ENCODE results near the gene IL20. TPM values are rescaled to one million over a fixed set of nuclear protein-coding genes. Genes with fewer than 3 reads are reported as not detected.

IL20 gene
- total and polyA plus RNA-seq, 2 of the 8 experiments (the other 6 are each of a cell fraction or from before 2014, with no cell fraction given): not detected

DNA sequence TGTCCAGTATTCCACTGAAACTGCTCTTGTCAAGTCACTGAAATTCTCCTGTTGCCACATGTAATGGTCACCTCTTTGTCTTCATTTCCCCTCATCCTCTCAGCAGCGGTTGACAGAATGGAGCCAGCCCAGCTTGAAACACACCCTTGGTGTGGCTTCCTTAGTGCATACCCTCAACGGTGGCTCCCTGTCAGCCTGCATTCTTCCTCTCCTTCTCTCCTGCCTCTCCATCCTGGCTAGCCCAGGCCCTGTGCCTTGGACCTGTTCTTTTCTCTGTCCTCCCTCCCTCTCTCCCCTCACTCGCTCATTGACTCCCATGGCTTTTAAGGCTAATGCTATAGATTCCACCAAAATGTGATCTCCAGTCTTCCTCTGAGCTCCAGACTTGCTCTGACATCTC is 52.7 kb downstream of the IL20 start:
- TF ChIP-seq POLR2A (IDR thresholded peaks at IDR 0.05; ENCODE audit: control extremely low read depth in 1 of 2, low read depth in 2 of 2, low read length in 2 of 2) (no peak), RNF2 (IDR thresholded peaks at IDR 0.05; ENCODE audit: borderline replicate concordance, low read depth, low read length, missing control alignments, poor library complexity, severe bottlenecking) (no peak), TAF1 (IDR thresholded peaks at IDR 0.05; ENCODE audit: low read depth, low read length) (no peak), HDAC2 (IDR thresholded peaks at IDR 0.05; ENCODE audit: borderline replicate concordance in 1 of 2, low read depth in 2 of 2, low read length in 2 of 2) (no peak), POLR2AphosphoS5 (IDR thresholded peaks at IDR 0.05; ENCODE audit: low read depth, low read length) (no peak), HDAC6 (IDR thresholded peaks at IDR 0.05; ENCODE audit: low read depth, low read length) (no peak), TCF12 (IDR thresholded peaks at IDR 0.05; ENCODE audit: low read depth, low read length) (no peak), BCL11A (IDR thresholded peaks at IDR 0.05; ENCODE audit: low read depth in 2 of 2, low read length in 2 of 2) (no peak), SIN3A (conservative IDR thresholded peaks at IDR 0.05 in 1 of 2, IDR thresholded peaks at IDR 0.05 in 1 of 2; ENCODE audit: low read depth in 1 of 2, low read length in 2 of 2) (no peak), CREB1 (IDR thresholded peaks at IDR 0.05) (no peak)
- Histone ChIP-seq H2BK120ac (replicated peaks; ENCODE audit: low read depth, low read length) (no peak overlapping the region), H2BK5ac (ENCODE audit: low read depth, low read length) (no peak overlapping the region), H2BK12ac (ENCODE audit: low read depth, low read length) (no peak overlapping the region), H4K91ac (replicated peaks; ENCODE audit: insufficient read length, low read length) (no peak overlapping the region), H4K20me1 (replicated peaks in 1 of 2; ENCODE audit: control insufficient read depth in 1 of 2, insufficient read depth in 2 of 2, low read length in 2 of 2) (no peaks in the 10 kb centered on the region), H3K4me1 (replicated peaks in 1 of 4; ENCODE audit: control insufficient read depth in 3 of 4, insufficient read depth in 4 of 4, low read length in 3 of 4) (no peaks in the 10 kb centered on the region), H3K4me3 (ENCODE audit: extremely low read depth in 1 of 4, insufficient read depth in 2 of 4, low read depth in 3 of 4, low read length in 4 of 4) (no peak overlapping the region), H2AFZ (ENCODE audit: low read length) (no peak overlapping the region), H3K4ac (replicated peaks; ENCODE audit: insufficient read length, low read depth, low read length) (no peak overlapping the region), H3K79me2 (ENCODE audit: control insufficient read depth in 1 of 2, insufficient read depth in 2 of 2, low read length in 2 of 2) (no peaks in the 10 kb centered on the region), H3K36me3 (ENCODE audit: control insufficient read depth in 2 of 4, insufficient read depth in 4 of 4, low read length in 3 of 4) (no peaks in the 10 kb centered on the region), H4K5ac (ENCODE audit: insufficient read length, low read depth, low read length) (no peak overlapping the region), H3K18ac (ENCODE audit: extremely low read depth, low read length) (no peak overlapping the region), H3K9ac (replicated peaks in 1 of 4; ENCODE audit: extremely low read depth in 1 of 4, low read depth in 3 of 4, low read length in 3 of 4) (no peak overlapping the region), H3K27me3 (replicated peaks in 1 of 4; ENCODE audit: control insufficient read depth in 3 of 4, extremely low read depth in 1 of 4, insufficient read depth in 3 of 4, low read length in 3 of 4) (no peaks in the 10 kb centered on the region), H3K23ac (ENCODE audit: insufficient read length) (no peak overlapping the region), H3K4me2 (ENCODE audit: insufficient read depth in 1 of 2, low read depth in 2 of 2, low read length in 2 of 2) (no peak overlapping the region), H3K23me2 (ENCODE audit: low read depth, low read length) (no peaks in the 10 kb centered on the region; the same call in 1 of the 2 replicates), H3K9me3 (ENCODE audit: insufficient read depth in 2 of 2, low read depth in 1 of 2, low read length in 1 of 2) (no peaks in the 10 kb centered on the region), H3K27ac (ENCODE audit: low read depth, low read length) (no peak overlapping the region), H3K14ac (ENCODE audit: insufficient read length) (no peak overlapping the region), H3K56ac (replicated peaks; ENCODE audit: insufficient read length, low read depth, low read length) (no peak overlapping the region), H2AK5ac (ENCODE audit: low read depth, low read length) (no peak overlapping the region), H2BK20ac (ENCODE audit: low read length) (no peak overlapping the region), H2BK15ac (ENCODE audit: low read length) (no peak overlapping the region), H4K8ac (ENCODE audit: extremely low read depth, insufficient read depth, low read length) (no peak overlapping the region), H3K79me1 (ENCODE audit: low read depth, low read length) (no peaks in the 10 kb centered on the region)
- FAIRE-seq (no peak), DNase-seq (ENCODE audit: low read depth in 1 of 2, low spot score in 2 of 2) (no peak)
- whole genome bisulfite sequencing, 2 experiments (ENCODE audit: extremely low coverage in 1 of 2, insufficient coverage in 1 of 2, insufficient read length in 1 of 2, insufficient replicate concordance in 2 of 2, low coverage in 1 of 2, low lambda C conversion rate in 2 of 2, missing lambda C conversion rate in 1 of 2): 90% methylated on average over 3 of the region's 3 CpGs; no CpG with 5 or more reads in 1 of the 2 experiments
- CTCF ChIA-PET (ENCODE audit: partially characterized antibody): interaction anchor here (0.9 to 12.9 kb wide), 12 partner anchors 9 to 183 kb away, joined by 3 to 180 read pairs (median 4); no protein-coding TSS in a partner anchor
- POLR2A ChIA-PET (ENCODE audit: partially characterized antibody): no interaction called here

Data from H1 (cell line).